Hippocampal formation (tissue), 2 donors: ENCODE measurements around the gene CCL21.
A peak's percentile ranks its signal among the peaks of the same experiment; 100 is the strongest.

Source experiments
- DNase-seq, 2 donors: peaks; one replicate each; lab custom pipeline; 2025; lab: John Stamatoyannopoulos, UW

The CCL21 gene

DNA sequence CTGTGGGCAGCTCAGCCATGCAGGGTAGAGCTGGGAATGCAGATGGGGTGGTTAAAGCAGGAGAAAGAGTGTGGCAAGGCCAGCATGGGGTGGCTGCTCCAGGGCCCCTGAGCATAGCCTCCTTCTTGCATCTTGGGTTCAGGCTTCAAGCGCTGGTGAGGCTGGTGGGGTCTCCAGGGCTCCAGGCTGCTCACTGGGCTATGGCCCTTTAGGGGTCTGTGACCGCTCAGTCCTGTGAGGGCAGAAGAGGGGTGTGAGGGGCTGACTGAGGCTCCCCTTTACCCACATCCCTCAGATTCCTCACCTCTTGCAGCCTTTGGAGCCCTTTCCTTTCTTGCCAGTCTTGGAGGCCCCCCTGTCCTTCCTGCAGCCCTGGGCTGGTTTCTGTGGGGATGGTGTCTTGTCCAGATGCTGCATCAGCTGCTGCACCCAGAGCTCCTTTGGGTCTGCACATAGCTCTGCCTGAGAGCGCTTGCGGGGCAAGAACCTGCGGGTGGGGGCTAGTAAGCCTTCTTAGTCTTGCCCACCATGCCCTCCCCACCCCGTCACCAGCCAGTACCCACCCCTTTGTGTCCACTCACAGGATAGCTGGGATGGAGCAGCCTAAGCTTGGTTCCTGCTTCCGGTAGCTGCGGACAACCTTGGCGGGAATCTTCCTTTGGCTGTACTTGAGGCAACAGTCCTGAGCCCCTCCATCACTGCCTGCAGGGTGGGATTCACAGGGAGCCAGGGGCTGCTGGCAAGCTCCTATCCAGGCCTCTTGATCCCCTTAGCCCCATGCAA lies 549 bp downstream of the CCL21 start:
- no peak for DNase-seq

DNA sequence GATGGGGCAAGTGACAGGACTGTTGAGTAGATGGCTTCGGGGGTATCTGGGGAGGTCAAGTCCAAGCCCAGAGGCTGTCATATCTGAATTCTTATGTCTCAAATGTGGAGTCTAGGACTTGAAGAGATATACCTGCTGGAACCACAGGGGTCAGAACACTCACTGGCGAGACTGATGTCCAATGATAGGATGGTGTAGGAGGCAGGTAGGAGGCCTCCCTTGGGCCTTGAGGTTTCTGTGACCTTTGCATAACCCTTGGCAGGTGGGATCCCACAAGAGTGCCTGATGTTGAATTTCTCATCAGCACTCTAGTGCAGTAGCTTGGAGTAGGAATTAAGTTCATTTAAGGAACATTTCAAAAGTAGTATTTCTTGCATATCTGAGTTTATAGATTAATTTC lies 2.8 kb downstream of the CCL21 start:
- no peak for DNase-seq

DNA sequence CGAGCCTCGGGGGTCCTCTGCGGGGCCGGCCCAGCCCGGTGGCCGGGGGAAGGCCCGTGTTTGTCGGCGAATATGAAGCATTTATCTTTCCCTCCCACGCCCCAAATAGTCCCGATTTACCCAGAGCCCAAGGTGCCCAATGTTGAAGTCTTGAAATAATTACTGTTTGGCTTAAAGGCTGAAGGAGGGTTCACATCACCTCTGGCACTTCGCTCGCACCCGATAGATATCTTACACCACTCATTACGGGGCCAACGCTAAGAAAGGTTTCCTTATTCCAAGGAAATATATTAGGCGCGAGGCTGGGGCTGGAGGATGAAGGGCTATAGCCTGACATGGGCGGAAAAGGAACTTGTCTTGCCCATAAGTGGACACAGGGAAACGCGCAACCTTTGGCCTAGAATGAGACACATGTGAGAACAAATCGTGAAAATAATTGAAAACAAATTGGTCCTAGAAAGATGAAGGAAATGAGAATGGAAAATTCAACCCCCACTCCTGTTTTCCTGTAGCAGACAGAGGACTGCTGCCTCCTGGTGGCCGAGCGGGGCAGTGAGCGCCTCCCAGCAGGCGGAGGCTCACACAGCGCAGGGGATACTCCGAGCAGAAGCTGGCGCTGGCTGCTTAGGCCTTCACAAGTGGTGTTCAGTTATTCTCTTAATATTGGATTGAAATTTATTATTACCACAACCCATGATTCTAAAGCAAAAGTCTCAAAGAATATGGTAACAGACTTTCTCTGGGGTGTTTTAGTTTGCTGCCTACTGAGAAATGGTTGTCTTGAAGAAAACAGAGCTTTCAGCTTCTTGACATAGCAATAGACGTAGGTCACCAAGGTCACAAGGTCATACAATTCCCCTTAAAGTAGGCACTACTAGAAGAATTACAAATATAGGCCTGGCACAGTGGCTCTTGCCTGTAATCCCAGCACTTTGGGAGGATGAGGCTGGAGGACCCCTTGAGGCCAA lies 7.9 kb downstream of the CCL21 start:
- DNase-seq, result peak; percentile 65 to 77

DNA sequence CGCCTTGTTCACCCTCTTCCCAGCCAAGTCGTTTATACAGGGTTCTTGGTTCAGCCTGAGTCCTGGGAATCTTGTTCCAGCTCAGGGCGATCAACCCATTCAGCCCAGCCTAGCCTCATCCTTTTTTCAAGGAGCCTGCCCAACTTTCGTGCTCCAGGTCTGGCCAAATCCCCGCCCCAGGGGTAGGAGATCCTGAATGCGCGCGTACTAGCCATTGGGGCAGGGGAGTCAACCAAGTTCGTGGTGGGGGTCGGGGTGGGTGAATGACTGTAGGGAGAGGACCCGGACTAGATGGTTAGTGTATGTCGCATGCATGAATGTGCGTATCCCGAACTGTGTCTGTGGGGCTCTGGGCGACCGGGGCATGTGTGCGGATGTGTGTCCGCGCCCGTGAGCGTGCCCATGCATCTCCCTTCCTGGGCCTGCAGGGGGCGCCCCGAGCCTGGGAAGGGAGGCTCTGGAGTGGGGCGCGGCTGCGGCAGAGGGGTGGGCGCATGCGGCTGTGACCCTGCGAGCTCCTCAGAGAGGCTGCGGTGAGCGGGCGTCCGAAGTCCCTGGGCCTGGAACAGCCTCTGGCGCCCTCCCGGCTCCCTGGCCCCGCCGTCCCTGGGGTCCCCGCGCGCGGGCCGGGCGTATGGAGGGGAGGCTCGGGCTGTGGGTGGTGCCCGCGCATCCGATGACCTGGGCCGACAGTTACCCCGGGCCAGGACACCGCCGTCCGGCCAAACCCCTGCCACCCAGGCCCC lies 8.7 kb downstream of the CCL21 start:
- DNase-seq, result peak; percentile 24 to 54

DNA sequence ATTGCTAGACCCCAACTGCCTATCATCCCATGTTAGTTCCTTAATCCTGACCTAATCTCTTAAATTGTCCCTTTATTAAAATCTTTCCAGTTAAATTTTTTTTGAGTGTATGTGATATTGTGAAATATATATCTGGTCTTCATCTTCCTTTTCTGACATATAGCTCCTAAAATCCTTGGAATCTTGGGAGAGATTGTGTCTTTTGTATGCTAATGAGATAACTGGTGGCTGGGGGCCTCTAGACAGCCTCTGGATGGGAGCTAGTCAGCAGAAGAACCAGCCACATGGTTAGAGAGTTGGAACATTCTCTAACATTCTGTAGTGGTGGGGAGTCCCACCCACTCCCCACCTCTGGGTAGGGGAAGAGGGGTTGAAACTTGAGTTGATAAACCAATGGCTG lies 15.1 kb downstream of the CCL21 start:
- no peak for DNase-seq

DNA sequence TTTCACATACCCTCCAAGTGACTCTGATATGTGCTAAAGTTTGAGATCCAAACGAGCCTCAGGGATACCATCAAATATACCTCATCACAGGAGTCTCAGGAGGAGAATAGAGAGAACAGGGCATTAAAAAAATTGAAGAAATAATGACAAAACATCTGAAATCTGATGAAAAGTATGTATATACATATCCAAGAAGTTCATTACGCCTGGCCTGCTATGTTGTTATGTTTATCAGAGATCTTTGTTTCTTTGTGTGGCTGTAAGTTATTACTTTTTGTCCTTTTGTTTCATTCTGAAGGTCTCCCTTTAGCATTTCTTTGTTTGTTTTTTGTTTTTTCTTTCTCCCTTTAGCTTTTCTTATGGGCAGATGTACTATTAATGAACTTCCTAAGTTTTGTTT lies 16.4 kb downstream of the CCL21 start:
- DNase-seq, result no peak

DNA sequence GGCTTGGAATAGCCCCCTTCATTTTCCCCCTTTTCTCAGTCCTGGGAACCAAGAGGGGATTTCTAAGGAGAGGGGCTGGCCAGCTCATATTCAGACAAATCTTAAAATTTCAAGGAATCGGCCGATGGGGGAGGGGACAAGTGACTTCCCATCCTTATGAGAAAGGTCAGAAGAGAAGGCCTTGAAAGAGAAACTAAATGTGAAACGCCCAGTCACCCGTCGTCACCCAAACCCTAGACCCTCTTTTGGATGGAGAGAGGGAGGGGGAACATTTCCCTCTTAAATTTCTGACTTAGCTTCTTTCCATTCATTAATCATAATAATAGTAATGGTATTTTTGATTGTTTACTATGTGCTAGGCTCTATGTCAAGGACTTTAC lies 18.0 kb downstream of the CCL21 start:
- DNase-seq, result no peak

DNA sequence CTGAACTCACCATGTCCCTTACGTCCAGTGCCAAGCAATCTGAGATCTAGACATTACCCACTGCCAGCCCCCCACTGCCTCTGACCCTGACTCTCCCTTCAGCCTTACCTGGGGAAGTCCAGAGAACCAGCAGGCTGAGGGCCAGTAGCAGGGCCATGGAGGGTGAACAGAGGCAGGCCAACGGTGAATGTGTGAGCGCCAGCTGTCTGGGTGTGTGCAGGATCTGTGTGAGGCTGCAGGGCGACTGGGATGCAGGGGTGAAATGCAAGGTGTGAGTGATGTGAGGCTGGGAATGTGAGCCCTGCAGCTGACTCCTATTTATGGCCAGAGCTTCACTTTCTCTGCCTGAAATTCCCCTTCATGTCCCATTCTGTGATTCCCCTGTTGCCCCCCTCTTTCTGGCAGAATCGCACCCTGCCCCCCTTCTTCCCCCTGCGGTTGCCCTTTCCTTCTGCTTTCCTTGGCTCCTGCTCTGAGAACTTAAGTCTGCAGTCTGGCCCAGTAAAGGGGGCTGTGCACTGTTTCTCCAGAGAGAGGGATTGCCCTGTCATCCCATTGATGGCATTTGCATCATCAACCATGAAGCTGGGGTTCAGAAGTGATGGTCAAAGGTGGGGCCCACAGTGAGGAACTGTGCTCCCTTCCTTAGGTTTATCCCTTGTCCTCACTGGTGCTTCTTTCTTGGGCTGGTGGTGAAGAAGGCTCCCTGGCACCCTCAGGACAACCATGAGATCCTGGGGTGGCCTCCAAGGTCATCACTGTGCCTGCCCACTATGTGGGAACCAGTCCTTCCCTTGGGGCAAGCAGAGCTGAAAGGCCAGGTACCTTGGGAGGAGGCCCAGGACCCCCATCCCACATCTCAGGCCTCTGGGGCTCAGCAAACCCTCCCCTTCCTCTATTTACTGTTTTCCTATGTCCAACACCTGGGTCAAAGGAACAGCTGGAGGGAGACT lies 18.7 kb downstream of the CCL21 start, which contains the start of gene CCL19:
Gene CCL19, minus strand, starts transcription at position 294 of the 953 bp plus-strand sequence. Its CDS starts 137 bp downstream, at position 157.
- no peak for DNase-seq

DNA sequence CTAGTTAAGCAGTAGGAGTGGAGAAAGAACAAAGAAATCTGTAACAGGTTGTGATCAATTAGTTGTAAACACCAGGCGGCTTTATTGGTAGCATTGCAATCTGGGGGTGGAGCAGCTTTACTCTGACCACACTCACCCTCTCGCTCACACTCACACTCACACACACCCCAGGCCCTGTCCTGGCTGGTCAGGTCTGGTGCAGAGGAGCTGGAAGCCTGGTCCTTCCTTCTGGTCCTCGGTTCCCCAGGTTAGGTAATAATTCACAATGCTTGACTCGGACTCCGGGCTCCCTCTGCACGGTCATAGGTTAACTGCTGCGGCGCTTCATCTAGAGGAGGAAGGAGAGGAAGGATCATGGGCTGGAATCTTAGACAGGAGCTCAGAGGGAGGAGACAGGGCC lies 20.4 kb downstream of the CCL21 start:
- no peak for DNase-seq

DNA sequence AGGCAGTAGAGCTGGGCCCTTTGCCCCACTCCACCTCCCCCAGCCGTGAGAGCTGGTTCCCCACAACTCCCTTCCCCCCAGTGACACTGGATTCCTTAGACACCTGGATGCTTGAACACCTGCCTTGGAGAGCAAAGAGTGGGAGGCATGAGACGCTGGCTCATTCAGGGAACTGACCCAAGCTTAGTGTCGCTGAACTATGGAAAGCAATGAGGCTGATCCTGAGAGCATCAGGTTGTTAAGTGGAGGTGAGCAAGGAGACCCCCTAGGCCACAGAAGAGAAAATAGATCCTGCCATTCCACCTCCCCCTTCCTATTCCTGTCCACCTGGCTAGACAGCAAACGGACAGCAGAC lies 20.8 kb downstream of the CCL21 start:
- no peak for DNase-seq

DNA sequence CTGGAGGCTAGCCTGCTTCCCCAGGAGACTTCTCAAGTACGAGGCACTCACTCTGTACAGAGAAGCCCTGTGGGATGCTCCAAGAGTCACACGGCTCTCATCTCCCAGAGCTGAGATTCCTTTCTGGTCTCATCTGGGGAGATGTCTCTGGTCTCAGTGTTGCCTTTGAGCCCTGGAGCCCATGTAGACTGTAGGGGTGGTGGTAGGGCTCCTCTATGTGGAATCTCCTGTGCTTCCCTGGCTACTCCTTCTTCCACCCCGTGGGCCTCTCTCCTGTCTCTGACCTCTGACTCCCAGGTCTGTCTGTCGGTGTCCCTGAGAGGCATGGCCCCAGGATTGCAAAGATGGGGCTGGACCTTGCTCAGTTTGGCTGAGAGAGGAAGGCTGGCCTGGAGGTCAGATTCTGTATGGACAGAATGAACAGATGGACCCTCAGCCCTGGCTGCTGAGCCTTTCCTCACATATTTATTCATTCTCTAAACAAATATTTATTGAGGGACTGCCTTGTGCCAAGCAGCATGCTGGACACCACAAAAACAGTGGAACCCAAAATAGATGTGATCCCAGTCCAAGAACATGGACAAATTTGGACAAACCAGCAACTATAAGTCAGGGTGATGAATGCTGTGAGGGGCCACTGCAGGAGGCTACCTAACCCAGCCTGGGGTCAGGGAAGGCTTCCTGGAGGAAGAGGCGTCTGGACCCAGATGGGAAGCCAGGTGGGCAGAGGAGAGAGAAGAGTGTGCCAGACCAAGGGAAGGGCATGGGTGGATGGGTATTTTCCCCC lies 21.4 kb downstream of the CCL21 start:
- no peak for DNase-seq

DNA sequence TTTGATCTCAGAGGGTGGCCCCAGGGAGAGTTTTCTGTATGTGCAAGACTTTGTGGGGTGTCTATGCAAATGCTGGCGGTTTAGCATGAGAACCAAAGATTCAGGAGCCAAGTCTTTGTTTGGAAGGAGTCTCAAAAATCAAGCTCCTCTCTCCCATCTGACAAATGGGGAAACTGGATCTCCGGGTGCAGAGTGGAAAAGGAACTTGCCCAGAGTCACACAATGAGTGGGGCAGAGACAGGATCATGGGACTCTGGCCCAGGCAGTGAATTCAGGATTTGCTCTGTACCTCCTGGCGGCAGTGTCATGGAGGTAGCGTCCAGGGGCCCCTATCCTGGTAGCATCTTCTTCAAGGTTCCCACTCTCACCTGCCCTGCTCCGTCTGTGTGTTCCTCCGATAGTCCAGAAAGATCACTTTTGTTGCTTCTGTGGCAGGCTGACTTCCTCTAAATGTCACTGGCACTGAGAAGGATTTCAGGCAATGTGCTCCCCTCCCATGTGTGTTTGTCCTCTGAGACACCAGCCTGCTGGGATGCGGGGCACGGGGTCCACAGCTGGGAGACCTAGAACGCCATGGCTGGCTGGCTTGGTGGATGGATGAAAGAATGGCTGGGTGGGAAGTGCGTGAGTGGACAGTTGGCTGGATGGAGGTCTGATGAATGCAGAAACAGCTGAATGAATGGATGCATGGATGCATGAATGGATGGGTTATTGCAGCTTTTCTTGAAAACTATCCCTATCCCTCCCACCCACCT lies 22.5 kb downstream of the CCL21 start:
- no peak for DNase-seq

DNA sequence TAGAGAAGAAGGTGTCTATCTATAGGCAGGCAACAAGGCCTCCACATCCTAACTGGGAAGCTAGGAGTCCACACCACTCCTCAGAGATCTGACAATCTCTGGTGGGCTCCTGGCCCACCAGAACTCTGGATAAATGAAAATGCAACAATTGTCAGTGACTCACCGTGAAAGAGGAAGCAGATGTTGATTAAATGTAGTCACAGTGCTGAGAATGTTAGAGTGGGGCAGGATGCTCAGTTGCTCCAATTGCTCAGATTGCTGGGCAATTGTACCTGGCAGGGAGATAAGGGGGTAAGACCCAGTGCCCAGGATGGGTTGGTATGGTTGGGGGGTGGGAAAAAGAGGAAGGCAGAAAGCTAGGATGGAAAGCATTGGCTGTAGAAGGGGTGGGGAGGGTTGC lies 23.2 kb downstream of the CCL21 start:
- DNase-seq, result no peak

DNA sequence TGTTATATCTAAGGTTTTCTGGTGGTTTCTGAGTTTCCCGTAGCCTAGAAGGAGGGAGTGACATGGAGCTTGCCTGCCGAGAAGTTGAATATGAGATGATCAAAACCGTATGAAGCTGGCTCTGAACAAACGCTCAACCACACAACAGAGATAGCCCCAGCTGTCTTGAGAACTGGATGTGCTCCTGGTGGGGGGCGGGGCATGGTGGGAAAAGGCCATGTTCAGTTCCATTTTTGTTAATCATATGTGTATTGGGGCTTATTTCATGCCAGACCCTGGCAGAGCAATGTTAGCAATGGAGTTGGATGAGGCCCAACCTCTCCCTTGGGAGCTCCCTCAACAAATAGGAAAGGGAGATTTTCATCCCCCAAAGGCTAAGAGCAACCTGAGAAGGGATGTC lies 23.7 kb downstream of the CCL21 start:
- no peak for DNase-seq

DNA sequence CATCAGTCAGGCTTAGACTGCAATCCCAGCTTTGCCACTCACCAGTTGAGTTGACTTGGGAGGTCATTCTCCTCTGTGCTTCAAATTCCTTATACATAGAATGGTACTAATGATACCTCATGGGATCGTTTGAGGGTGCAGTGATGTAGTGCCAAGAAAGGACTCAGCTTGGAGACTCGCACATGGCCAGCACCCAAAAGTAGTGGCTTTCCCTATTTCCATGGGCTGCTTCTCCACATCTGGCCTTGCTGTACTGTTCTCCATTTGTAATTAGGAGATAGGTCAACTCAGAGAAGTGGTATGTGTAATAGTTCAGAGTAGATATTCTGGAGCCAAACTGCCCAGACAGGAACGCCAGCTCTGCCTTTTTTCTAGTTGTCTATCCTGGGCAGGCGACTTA lies 24.3 kb downstream of the CCL21 start:
- no peak for DNase-seq

DNA sequence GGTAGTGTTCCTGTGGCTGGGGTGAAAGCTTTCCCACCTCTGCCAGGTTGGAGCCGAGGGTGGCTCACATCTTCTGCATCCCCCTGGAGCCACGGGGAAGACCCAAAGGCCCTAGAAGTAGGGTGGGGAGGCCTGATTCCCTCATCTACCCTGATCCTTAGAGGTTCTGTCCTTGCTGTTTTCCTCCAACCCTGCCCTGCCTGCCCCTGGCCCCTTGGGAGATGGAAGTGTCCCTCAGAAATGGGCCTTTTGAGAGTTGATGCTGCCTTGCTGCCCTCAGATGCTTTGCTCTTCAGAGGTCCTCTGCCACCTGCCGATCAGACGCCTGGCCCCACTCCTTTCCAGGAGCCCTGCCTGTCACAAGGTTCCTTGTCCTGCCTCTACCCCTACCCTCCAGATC lies 25.1 kb downstream of the CCL21 start:
- no peak for DNase-seq

DNA sequence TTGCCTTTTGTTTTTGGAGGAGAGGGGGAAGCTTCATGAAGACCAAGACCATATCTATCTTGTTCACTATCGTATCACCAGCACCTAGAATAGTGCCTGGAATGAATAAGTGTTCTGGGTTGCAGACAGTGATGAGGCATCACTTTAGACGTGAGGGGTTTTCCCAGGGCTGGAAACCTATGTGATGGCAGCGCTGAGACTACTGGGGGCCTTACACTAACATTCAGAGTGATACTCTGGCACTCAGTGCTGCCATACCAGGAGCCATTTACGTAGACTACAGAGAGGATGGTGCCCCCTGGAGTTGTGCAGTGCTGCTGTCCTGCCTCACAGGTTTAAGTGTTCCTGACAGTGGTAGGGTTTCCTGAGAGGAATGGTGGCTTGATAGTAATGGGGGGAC lies 25.8 kb downstream of the CCL21 start:
- no peak for DNase-seq

DNA sequence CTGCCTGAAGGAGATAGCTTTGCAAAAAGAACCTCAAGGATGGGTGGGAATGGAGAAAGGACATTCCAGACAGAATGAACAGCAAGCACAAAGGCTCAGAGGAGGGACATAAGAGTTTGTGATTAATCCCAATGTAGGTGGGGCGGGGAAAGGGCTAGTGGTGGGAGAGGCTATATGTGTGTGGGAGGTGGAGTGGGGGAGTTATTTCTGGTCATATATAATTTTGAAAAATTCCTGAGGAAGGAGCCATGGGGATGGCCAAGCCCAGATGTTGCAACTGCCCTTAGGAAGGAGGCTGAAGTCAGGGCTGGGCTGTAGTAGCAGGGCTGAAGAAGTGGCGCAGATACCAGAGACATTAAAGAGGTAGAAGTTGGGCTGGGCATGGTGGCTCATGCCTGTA lies 34.1 kb downstream of the CCL21 start:
- DNase-seq, result no peak

DNA sequence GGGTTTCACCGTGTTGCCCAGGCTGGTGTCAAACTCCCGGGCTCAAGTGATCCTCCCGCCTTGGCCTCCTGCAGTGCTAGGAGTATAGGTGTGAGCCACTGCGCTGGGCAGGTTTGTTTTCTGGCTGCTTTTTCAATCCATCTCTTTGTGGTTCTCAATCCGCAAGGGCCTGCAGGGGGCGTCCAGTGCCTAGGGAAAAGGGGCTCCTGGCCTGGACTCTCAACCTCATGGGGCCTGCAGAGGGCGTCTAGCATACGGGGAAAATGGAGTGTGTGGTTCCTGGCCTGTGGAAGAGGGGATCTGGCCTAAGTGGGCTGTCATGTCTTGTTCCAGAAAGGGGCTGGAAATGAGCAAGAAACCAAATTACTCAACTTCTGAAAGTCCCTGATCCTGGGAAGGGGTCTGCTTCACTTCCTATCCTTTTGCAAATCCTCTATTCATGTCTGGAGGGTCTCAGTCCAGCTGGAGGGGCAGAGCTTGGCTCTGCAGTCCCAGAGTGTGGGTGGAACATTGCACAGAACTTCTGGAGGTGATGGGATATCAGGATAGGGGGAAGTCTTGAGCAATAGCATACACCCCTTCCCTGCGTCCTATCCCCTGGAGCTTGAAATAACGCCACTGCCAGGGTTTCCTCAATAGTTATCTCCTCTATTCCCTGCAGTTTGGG lies 34.8 kb downstream of the CCL21 start:
- peak; percentile 18 to 28 for DNase-seq
